Prostate gland (tissue), 2 donors: ENCODE results near the gene POTEF.
"Not testable (repeated sequence)": the region's sequence is repeated elsewhere in the genome, so short reads cannot be mapped to it uniquely, and the experiment has no call there.

Source experiments
- POLR2A ChIP-seq: fragments of 450-650 bp; IDR thresholded peaks from one replicate; pipeline ENCODE4 v1.6.1; 2016; ENCODE audit warnings: antibody characterized with exemption, mild to moderate bottlenecking
- TF ChIP-seq, protein P1 (sequence below), 4 experiments: fragments of 200-600 bp in 2 of 4; fragments of 450-650 bp in 2 of 4; sonication (generic) in 2 of 4; IDR thresholded peaks; 1 replicate in 3 of 4; 2 replicates in 1 of 4; pipeline ENCODE4 v1.5.1; 2016 to 2019; ENCODE audit warnings: antibody characterized with exemption in 4 of 4, mild to moderate bottlenecking in 2 of 4, moderate library complexity in 2 of 4

DNA sequence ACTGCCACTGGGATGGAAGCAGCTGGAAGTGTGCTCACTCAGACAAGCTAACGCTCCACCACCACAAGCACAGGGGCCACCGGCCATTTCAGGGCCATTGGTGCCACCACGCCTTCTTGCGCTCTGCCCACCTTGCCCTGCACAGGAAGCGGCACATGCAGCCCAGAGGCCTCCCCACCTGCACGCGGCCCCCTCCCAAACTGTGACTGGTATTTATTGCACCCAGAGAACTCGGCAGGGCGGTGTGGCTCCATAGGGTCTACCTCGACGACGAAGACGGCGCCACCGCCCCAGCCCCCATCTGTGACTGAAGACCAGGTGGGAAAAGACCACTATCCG, 90.8 kb downstream of the POTEF start:
- TF ChIP-seq, protein P1, sequence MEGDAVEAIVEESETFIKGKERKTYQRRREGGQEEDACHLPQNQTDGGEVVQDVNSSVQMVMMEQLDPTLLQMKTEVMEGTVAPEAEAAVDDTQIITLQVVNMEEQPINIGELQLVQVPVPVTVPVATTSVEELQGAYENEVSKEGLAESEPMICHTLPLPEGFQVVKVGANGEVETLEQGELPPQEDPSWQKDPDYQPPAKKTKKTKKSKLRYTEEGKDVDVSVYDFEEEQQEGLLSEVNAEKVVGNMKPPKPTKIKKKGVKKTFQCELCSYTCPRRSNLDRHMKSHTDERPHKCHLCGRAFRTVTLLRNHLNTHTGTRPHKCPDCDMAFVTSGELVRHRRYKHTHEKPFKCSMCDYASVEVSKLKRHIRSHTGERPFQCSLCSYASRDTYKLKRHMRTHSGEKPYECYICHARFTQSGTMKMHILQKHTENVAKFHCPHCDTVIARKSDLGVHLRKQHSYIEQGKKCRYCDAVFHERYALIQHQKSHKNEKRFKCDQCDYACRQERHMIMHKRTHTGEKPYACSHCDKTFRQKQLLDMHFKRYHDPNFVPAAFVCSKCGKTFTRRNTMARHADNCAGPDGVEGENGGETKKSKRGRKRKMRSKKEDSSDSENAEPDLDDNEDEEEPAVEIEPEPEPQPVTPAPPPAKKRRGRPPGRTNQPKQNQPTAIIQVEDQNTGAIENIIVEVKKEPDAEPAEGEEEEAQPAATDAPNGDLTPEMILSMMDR (IDR thresholded peaks at IDR 0.05), result not testable (repeated sequence)
- TF ChIP-seq POLR2A, result not testable (repeated sequence)
